NCI-H82 treated with DMSO at 0.1 percent for 48 hours (cell line): ENCODE measurements around the gene RALGPS2.

Source experiments
- DNase-seq: peaks from one replicate; lab custom pipeline; 2025; ENCODE audit not compliant: unreplicated experiment; lab: John Stamatoyannopoulos, UW

The RALGPS2 gene

GRCh38 chr1:178918308-178918707 is 193.3 kb downstream of the RALGPS2 start:
- DNase-seq = no peak

DNA sequence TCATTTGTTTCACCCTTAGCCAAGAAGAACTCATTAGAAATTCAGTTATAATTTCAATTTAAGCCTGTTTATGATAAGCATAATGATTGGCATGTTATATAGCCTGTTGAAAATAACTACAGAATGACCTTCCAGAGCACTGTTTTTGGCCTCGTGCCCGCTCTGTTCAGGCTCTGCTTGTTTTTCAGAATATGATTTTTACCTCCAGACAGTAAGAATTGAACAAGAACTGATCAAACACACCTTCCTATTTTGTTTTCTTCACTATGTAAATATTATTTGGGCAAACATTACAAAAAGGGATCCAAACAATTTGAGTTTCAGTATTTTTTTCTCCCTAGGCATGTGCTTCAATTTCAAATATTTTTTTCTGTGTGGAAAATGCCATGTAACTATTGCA is 193.9 kb downstream of the RALGPS2 start:
- DNase-seq = no peak

DNA sequence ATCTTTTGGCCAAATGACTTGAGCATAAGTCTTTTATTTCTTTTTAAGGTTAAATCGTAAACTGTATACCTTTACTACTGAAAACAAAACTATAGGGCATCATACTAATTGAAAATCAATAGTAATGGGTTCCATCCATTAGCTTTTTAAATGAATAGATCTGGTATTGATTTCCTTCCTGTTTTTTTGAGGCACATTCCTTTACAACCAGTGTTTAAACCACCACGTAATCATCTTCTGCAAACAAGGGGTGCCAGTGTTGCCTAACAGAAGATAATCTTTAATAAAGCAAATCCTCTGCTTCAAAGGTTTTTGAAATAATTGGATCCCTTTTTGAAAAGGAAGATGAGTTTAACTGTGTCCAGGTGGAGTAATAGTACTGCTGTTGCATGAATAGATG is 194.5 kb downstream of the RALGPS2 start:
- DNase-seq = no peak

- DNase-seq = no peak
These were observed 196.5 kb downstream of the RALGPS2 start for GRCh38 chr1:178921499-178921898.

GRCh38 chr1:178923512-178923911 is 198.5 kb downstream of the RALGPS2 start:
- DNase-seq = no peak

DNA sequence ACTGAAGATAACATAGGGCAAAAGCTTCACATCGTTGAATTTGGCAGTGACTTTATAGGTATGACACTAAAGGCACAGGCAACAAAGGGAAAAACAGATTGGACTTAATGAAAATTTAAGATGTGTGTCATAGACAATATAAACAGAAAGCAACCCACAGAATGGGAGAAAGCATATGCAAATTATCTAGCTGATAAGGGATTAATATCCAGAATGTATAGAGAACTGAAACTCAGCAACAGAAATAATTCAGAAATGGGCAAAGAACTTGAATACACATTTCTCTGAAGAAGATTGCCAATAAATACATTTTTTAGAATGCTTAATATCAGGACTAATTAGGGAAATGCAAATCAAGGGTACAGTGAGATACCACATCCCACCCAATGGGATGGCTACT is 201.0 kb downstream of the RALGPS2 start:
- DNase-seq = no peak

- no peak for DNase-seq
These were observed 202.0 kb downstream of the RALGPS2 start for GRCh38 chr1:178927003-178927402.

DNA sequence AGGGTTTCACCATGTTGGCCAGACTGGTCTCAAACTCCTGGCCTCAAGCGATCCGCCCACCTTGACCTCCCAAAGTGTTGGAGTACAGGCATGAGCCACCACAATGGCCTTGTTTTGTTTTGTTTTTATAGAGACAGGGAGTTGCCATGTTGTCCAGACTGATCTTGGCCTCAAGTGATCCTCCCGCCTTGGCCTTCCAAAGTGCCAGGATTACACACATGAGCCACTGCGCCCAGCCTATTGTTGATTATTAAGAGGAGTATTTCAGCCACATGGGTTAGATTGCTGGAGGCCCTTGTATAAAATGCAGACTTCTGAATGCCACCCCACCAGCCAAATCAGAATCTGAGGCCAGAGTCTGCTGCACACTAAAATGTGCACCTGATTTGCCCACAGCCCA is 203.0 kb downstream of the RALGPS2 start:
- no peak for DNase-seq

GRCh38 chr1:178928976-178929375 is 203.9 kb downstream of the RALGPS2 start:
- no peak for DNase-seq

DNA sequence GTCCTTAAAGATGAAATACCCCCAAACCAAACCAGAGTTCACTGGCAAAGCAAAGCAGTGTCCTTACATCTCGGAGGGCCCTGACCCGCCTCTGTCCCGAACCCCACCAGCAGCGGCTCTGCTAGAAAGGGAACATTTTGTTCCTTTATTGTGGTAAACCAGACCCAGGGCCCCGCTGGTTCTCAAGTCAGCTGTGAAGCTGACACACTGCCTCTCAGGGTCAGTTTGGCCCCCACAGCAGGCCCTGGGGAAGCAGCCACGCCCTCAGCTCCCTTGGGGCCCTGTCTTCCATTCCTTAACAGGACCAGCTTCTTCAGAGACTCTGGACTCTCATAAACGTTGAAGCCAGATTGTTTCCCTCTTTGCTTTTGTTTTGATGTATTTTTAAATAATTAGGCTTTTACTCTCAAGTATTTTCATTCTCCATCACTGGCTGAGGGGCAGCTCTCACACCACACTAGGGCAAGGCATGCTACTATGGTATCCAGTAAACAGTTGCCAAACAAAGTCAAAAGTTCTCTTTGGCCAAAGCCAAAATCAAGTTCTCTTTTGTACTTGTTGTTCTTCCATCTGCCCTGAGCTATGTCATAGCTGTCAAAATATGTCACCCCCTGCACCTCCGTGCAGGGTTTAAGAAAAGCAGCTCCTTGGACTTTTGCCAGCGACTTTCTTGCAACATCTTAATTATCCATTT is 207.0 kb downstream of the RALGPS2 start:
- no peak for DNase-seq

DNA sequence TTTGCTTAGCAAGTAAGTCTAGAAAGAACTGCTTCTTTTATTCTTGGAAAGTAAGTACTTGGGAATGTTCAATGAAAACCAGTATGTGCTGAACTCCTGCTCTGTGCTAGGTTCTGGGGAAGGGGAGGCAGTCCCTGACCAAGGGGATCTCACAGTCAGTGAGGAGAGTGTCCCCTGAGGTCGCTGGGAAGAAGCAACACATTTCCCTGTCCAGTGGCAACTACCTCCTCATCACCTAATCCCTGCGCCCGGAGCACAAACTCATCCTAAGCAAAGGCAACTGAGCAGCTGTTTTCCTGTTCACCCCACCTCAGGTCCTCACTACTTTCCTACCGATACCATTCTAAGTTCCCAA is 207.5 kb downstream of the RALGPS2 start:
- no peak for DNase-seq

GRCh38 chr1:178933105-178933561 is 208.1 kb downstream of the RALGPS2 start:
- DNase-seq = no peak

DNA sequence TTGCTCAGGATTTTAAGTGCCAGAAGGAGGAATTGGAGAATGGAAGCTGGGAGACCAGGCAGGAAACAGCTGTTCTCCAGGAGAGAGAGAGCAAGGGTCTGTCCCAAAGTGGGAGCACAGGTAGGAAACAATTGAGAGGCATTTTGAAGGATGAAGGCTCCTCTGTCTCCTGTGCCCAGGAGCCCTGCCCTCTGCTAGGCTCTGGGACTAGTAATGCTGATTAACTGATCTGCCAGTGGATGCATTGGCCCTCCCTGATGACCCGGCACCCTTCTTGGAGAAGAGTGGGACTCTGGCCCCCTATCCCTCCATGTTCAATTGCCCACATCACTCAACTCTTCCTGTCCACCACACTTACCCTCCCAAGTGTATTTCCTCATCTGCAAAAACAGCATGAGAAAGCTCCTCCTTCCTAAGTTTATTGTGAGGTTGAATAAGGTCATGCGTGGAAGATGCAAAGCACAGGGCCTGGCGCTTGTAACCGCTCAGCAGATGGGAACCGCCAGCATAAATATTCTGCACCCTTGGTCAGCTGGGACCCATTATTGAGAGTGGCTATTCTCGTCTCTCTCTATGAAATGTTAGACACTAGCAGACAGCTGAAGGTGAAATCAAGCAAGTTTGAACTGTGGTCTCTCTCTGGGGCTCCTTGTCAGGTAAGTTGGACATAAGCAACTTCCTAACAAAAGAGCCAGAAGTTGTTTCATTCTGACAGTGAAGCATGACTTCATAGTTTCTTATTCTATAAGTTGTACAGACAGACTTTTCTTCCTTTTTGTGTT is 208.9 kb downstream of the RALGPS2 start:
- no peak for DNase-seq

DNA sequence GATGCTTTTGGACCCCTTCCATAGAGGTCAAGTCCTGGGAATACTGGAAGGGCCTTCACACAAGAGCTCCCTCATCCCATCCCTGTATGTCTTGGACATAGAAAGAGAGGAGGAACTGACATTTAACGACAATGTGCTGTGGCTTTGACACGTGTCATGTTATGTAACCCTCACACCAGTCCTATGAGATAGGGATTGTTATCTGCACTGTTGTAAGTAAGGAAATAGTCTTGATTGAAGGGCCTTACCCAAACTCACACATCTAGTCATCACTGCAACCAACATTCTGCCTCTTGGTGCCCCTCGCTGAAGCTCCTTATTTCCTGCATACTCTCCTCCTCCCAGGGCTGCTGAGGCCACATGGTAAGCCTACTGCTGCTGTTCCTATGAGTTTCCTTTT is 209.5 kb downstream of the RALGPS2 start:
- no peak for DNase-seq

- DNase-seq = no peak
These were observed 210.6 kb downstream of the RALGPS2 start for GRCh38 chr1:178935610-178936009.

DNA sequence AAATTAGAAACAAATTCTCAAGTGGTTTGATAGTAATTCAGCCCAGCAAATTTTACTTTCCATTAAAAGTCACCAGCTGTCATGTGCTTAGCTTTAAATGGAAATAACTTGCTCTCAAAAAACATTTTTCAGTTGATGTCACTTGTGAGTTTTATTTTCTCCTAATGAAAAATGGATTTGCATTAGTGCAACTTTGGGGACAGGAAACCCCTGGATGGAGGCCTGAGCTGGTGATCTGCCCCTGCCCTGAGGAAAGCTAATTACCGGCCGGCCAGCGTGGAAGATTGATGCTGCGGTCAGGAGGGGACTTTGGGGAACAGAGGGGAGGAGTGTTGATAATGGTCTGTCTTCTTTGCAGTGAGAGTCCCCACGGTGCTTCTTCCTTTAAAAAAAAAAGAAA is 212.7 kb downstream of the RALGPS2 start:
- DNase-seq = no peak

GRCh38 chr1:178938101-178938958 is 213.3 kb downstream of the RALGPS2 start:
- no peak for DNase-seq

DNA sequence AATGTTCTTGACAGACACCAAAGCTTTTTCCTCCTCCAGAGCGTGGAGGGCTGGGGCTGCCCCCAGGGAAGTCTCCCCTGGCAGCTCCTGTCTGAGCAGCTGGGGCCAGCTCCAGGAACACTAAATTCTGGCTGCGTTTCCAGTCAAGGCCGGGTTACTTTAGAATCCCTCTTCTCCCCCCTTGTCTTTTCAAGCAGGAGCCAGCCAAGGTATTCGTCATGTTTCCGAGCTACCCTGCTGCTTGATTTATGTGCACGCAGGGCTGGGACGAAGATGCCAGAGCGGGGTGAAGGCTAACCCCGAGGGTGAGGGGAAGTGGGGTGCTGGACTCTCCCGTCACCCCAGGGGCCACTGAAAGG is 213.9 kb downstream of the RALGPS2 start:
- no peak for DNase-seq

DNA sequence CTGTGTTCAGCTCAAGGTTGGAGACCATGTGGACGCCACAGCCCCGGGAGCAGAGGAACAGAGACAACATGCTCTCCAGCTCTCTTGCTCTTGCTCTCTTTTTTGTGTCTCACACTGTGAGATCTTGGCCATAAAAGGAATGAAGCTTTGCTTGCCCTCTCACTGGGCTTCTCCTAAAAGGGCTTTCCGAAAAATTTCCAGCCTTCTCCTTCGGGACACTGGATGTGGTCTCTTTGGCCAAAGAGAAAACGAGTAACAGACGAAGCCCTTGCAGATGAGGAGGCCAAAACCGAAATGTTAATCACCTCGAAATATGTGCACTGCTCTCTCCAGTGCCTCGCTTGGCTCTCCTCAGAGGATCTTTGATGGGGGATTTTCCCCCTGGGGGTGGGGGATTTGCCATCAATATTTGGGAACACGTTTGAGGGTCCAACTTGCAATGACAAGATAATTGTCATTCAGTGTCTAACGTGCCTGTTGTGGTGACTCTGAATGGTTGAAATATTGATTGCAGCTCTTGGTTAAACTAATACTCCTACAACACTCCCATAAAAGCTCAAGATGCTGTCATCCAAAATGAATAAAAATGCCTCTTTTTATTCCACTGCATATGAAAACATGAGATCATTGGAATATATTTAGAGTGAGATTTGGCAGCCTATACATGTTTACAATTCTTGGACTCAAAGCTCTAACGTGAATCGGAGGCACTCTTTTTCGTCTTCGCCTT is 214.5 kb downstream of the RALGPS2 start:
- DNase-seq = no peak

DNA sequence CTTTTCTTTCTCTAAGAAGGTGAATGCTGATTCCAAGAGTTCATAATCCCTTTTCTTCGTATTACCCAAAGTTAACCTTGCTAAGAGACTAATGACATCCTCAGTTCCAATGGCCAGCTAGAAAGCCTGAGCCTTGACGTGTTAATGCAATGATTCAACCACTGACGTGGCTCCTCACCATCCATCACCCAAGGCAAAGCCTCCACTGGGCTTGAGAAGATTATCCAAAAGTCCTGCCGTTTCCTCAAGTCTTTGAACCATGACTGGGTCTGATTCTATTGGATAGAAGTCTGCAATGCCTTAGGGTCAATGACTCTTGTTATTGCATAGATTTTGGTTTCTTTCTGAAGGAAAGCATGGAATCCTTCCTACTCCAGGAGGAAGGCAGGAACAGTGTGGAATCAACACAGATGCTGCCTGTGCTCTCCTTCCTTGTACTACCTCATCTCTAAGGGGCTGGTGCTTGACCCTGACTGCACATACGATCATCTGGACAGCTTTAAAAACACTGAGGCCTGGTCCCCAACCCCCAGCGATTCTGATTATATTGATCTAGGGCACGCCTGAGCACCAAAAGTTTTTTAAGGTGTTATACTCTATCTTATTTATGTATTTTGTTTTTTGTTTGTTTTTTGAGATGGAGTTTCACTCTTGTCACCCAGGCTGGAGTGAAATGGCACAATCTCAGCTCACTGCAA is 215.2 kb downstream of the RALGPS2 start:
- DNase-seq = no peak
